ENCODE results near the gene PIEZO1.
"Not testable (repeated sequence)": the region's sequence is repeated elsewhere in the genome, so short reads cannot be mapped to it uniquely, and the experiment has no call there.

PIEZO1 gene

GRCh38 chr16:88681709-88682451 lies 103.1 kb downstream of the PIEZO1 start:
- peak; percentile 77 for DNase-seq

GRCh38 chr16:88681084-88681680 lies 103.8 kb downstream of the PIEZO1 start:
- peak; percentile 46 for DNase-seq

GRCh38 chr16:88680554-88681083 lies 104.4 kb downstream of the PIEZO1 start:
- no peak for DNase-seq

- DNase-seq: no peak
Measured at GRCh38 chr16:88678224-88678979, 106.6 kb downstream of the PIEZO1 start.

GRCh38 chr16:88677721-88678120 lies 107.3 kb downstream of the PIEZO1 start:
- no peak for DNase-seq

- no peak for DNase-seq
Measured at GRCh38 chr16:88676502-88677242, 108.3 kb downstream of the PIEZO1 start.

- DNase-seq: no peak
Measured at GRCh38 chr16:88673716-88674379, 111.2 kb downstream of the PIEZO1 start.

- DNase-seq: no peak
Measured at GRCh38 chr16:88672776-88673175, 112.2 kb downstream of the PIEZO1 start.

- no peak for DNase-seq
Measured at GRCh38 chr16:88671806-88672205, 113.2 kb downstream of the PIEZO1 start.

GRCh38 chr16:88669980-88670379 lies 115.0 kb downstream of the PIEZO1 start:
- no peak for DNase-seq

- DNase-seq: not testable (repeated sequence)
Measured at GRCh38 chr16:88669493-88669892, 115.5 kb downstream of the PIEZO1 start.

GRCh38 chr16:88667461-88667860 lies 117.6 kb downstream of the PIEZO1 start:
- DNase-seq: no peak

- no peak for DNase-seq
Measured at GRCh38 chr16:88665570-88665969, 119.5 kb downstream of the PIEZO1 start.

All from stimulated activated CD4-positive, alpha-beta T cell treated with anti-CD3 and anti-CD28 coated beads, Interleukin-4, amount 100 ng/mL, for 24 hours (primary cell).